ENCODE data around the gene LY6G6D.

The LY6G6D gene

GRCh38 chr6:31721351-31722020 is 6.3 kb downstream of the LY6G6D start, which contains the start of gene LY6G6C:
Gene LY6G6C (minus strand): TSS chr6:31721746. CDS start chr6:31721679, 67 bp downstream.
- no peak for DNase-seq

GRCh38 chr6:31722173-31722572 is 7.0 kb downstream of the LY6G6D start:
- DNase-seq: no peak

GRCh38 chr6:31723245-31723979 is 8.3 kb downstream of the LY6G6D start, which contains the start of gene MPIG6B:
Gene MPIG6B (plus strand): TSS chr6:31723373. CDS start chr6:31723384, 11 bp downstream.
- DNase-seq: peak; percentile 54

- DNase-seq: no peak
Observed at GRCh38 chr6:31723980-31724691, 9.0 kb downstream of the LY6G6D start.

- peak; percentile 29 for DNase-seq
Observed at GRCh38 chr6:31725502-31726350, 10.6 kb downstream of the LY6G6D start.

GRCh38 chr6:31727034-31727716 is 12.0 kb downstream of the LY6G6D start:
- peak; percentile 70 for DNase-seq

GRCh38 chr6:31727717-31728671 is 12.8 kb downstream of the LY6G6D start:
- DNase-seq: no peak

- no peak for DNase-seq
Observed at GRCh38 chr6:31728767-31729514, 13.8 kb downstream of the LY6G6D start, which contains the start of gene DDAH2. Gene DDAH2 (minus strand): TSS chr6:31729299. CDS start chr6:31729161, 138 bp downstream.

GRCh38 chr6:31729515-31729978 is 14.4 kb downstream of the LY6G6D start:
- peak; percentile 78 for DNase-seq

GRCh38 chr6:31729979-31730630 is 15.0 kb downstream of the LY6G6D start:
- peak; percentile 82 for DNase-seq

GRCh38 chr6:31730631-31731086 is 15.5 kb downstream of the LY6G6D start:
- no peak for DNase-seq

GRCh38 chr6:31732029-31732428 is 16.9 kb downstream of the LY6G6D start:
- no peak for DNase-seq

GRCh38 chr6:31733734-31734133 is 18.6 kb downstream of the LY6G6D start:
- no peak for DNase-seq

GRCh38 chr6:31734247-31734820 is 19.2 kb downstream of the LY6G6D start:
- no peak for DNase-seq

- DNase-seq: peak; percentile 72
Observed at GRCh38 chr6:31734821-31735406, 19.8 kb downstream of the LY6G6D start.

GRCh38 chr6:31736021-31736767 is 21.0 kb downstream of the LY6G6D start, which contains the start of gene CLIC1:
Gene CLIC1 (minus strand): TSS chr6:31736530. CDS start chr6:31736300, 230 bp downstream.
- DNase-seq: peak; percentile 84

GRCh38 chr6:31736768-31737314 is 21.7 kb downstream of the LY6G6D start:
- no peak for DNase-seq
